M059J (cell line): ENCODE measurements around the gene CD34. TPM values are rescaled to one million over a fixed set of nuclear protein-coding genes. Genes with fewer than 3 reads are reported as not detected.
"Not testable (repeated sequence)": the region's sequence is repeated elsewhere in the genome, so short reads cannot be mapped to it uniquely, and the experiment has no call there.

Experiments used
- DNase-seq: peaks from one replicate; pipeline ENCODE4 v3.0.0-alpha.2; 2012; ENCODE audit warnings: low read depth
- total RNA-seq: library from RNA; depleted of rRNA; stranded (reverse); fragments of >200 nt; shearing (Covaris generic); gene quantifications from 2 replicates; pipeline ENCODE4 v1.2.3, GENCODE V29; 2014

Gene CD34
- total RNA-seq, 1 experiment from 2014 or later: 0.59 TPM

DNA sequence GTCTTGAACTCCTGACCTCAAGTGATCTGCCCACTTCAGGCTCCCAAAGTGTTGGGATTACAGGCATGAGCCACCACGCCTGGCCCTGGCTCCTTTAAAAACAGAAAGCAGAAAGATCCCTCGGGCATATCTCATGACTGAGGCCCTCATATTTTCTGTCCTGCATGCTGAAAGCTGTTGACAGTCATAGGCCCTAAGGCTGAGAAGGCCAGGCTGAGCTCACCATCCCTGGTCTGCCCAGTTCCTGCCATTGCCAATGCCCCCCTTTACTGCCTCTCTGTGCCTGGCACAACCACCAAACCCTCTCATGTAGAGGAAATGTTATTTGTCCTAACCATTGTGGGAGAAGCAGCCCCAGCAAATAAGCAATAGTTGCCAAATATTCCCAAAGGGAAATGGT lies 12.7 kb downstream of the CD34 start:
- DNase-seq: no peak

DNA sequence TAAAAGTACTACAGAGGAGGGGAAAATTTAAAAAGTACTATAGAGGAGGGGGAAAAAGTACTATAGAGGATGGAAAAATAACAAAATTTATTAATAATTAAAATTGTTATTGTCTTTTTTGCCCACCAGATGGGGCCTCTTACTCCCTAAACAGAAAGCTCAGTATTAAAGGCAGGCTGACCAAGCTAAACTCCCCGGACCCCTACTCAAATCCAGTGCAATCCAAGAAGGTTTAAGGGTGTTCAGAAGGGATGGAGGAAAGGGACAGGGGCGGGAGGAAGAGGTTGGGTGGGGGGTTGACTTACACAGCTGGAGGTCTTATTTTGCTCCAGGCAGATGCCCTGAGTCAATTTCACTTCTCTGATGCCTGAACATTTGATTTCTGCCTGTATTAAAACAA lies 13.7 kb downstream of the CD34 start:
- DNase-seq: no peak

DNA sequence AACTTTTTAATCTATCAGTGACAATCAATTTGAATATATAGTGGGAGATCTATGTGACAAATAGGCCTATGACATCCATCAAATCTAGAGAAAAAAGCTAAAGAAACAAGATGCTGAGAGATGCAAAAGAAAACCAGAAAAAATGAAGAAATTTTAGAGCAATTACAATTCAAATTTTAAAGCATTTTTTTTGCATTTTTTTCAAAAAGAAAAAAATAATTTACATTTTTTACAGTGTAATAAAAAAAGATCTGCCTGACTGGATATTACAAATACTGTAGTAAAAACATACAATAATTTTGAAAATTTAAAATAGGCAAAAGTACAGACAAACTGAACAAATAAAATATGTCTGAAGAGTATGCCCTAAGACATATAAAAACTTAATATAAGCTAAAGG lies 14.4 kb downstream of the CD34 start:
- DNase-seq: no peak

DNA sequence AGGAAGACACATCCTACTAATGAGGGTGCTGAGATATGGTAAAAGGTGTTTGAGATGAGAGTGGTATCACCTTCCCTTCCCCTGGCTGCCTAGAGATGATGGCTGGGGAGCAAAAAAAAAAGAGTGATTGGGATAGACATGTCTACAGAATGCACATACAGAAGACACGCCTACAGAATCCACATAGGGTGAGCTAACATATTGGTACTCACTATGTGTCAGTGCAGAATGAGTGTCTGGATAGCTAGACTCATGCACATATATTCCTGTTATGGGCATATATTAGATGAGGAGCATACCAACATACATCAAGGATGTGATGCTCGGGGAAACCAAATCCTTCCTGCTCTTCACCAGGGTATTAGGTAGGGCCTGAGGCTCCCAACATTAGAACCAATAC lies 16.2 kb downstream of the CD34 start:
- no peak for DNase-seq

DNA sequence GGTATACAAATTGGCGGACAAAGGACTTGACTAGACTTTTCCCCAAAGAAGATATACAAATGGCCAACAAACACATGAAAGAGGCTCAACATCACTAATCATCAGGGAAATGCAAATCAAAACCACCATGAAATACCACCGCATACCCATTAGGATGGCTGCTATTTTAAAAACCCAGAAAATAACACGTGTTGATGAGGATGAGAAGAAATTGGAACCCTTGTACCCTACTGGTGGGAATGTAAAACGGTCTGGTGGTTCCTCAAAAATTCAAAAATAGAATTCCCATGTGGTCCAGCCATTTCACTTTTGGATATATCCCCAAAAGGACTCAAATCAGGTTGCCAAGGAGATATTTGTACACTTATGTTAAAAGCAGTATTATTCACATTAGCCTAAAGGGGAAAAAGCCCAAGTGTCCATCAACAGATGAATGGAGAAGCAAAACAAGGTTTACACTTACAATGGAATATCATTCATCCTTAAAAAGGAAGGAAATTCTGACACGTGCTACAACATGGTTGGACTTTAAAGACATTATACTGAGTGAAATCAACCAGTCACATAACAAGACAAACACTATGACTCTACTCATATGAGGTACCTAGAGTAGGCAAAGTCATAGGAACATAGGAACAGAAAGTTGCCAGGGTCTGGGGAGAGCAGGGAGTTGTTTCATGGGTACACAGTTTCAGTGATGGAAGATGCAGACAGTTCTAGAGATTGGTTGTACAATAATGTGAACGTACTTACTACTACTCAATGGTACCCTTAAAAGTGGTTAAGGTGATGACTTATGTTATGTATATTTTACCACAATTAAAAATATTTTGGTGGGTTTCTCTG lies 17.0 kb downstream of the CD34 start:
- DNase-seq: no peak

DNA sequence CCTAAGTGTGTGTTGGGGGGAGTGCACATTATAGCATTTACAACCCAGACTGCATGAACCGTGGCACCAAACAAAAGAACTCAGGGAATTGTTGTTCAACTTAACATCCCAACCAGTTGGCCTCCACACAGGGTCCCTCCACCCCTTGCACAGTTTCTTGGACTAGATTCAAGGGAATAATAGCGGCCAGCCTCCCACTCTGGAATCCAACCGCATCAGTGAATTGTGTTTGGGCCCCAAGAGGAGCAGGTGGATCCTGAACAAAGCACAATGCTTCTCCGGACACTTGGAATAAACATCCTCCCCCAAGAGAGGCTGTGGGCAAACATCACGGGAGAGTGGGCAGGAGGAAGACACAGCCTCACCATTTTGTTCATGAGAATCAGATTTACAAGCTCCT lies 18.2 kb downstream of the CD34 start:
- no peak for DNase-seq

DNA sequence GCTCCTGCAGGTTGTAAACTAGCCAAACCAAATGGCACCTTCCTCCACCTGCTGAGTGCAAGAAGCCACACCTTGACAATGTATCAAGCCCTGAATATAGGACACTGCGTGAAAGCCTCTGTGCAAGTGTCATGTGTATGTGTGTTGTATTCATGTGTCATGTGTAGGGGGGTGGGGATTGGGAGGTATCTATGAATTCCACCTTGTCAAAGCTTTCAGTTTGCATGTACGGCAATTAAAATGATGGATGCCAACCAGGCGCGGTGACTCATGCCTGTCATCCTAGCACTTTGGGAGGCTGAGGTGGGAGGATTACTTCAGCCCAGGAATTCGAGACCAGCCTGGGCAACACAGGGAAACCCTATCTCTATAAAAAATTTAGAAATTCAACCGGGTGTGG lies 19.8 kb downstream of the CD34 start:
- peak; percentile 53 for DNase-seq

DNA sequence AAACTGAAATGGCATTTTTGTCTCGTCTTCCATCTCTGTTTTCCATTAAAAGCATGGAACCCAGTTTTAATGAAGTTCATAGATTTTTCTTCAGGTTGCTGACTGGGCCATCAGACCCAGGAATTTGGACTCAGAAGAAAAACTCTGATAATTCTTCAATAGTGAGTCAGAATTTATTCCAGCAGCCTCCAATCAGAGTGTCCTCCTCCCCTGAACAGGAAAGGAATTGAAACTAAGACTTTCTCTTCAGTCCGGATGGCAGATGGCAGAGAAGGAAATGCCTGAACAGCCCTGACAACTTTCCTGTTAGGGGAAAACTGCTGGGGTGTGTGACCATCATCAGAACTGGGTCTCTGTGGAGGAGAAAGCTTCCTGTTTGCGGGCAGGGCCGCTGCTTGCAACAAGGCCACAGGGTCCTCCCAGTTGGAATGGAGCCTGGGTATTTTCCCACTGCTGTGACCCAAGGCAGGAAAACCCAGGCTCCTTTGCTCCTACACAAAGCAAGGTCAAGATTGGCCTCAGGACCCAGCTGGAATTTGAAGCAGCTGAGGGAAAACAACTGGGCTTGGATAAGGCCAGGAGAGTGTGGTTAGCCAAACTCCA lies 20.7 kb downstream of the CD34 start:
- DNase-seq: peak; percentile 94

DNA sequence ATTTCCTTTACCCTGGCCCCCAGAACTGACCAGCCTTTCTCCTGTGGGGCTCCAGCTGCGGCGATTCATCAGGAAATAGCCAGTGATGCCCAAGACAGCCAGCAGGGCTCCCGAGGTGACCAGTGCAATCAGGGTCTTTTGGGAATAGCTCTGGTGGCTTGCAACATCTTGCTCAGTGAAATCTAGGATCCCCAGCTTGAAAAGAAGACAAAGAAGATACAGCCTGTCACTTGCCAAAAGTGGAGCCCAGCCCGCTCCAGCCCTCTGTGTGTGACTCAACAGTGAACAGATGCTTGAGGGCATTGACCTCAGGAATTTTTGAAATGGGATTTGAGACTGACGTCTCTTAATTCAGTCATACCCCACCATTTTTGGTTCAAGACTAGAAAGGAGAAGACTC lies 22.3 kb downstream of the CD34 start:
- peak; percentile 75 for DNase-seq

DNA sequence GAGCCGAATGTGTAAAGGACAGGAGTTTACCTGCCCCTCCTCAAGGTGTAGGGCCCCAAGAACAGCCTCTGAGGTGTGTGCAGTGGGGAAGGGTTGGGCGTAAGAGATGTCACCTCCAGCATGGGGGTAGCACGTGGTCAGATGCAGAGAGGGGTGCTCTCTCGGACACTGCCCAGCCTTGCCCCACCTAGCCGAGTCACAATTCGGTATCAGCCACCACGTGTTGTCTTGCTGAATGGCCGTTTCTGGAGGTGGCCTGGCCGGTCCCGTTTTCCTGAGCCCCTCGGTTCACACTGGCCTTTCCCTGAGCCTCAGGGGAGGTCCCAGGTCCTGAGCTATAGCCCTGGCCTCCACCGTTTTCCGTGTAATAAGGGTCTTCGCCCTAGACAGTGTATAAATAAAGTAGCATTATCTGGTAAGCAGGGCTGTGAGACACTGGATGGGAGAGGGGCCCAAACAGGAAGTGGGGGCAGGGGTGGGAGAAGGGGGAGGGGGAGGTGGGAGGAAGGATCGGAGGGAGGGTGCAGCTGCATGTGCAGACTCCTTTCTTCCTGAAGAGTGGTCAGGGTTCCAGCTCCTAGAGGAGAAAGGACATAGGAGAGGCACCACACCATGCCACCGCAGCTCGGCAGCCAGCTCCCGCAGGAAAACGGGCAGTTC lies 23.3 kb downstream of the CD34 start:
- no peak for DNase-seq

DNA sequence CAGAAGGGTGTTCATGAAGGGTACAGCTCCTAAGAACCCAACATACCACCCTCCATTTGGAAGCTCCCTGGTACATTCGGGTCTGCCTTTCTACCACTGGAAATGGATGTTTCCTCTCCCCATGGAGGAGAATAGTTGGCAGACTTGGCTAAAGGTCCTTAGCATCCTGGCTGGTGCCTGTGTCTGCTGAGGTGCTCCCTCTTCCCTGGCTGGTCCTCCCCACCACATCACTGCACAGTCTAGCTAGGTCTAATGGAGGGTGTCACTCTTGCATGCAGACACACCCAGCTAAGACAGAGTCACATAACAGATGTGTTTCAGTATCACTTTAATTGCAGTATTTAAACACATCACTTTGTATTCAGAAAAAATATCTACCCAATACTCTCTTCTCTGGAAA lies 24.7 kb downstream of the CD34 start:
- DNase-seq: no peak

DNA sequence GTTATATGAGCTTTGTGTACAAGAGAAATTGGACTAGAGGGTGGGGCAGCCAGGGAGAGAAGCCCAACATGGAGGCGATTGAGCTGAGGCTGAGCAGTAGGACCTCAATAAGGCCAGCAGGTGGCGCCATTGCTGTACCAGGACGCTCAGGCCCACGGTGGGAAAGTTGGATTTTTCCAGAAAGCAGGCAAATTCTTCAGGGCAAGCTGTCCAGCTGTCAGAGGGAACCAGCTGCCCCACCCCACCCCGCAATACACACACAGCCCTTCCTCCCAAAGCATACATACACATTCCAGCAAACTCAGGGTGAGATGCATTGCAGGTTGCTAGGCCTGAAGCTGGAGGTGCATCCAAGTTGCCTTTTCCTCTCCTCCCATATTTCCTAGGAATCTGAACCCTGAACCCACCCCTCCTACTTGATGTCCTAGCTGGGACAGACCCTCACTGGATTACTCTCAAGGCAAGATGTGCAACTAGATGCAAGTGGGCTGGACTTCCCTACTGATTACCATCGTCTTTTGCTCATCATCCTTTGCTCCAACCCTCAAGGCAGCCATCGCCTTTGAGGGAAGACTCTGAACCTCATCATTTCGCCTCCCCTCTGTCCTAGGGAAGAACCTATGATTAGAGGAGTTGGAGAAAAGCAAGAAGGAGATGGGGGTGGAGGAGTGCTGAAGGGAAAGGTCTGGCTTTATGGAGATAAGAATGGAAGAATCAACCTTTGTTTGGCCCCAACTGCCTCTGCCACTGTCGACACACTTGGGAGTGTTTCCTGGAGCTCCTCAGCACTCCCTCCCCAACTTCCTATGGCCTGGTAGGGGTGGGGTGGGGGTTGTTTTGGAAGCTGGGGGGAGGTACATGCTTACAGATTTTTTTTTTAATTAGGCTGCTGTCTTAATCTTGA lies 25.5 kb downstream of the CD34 start:
- peak; percentile 78 for DNase-seq

DNA sequence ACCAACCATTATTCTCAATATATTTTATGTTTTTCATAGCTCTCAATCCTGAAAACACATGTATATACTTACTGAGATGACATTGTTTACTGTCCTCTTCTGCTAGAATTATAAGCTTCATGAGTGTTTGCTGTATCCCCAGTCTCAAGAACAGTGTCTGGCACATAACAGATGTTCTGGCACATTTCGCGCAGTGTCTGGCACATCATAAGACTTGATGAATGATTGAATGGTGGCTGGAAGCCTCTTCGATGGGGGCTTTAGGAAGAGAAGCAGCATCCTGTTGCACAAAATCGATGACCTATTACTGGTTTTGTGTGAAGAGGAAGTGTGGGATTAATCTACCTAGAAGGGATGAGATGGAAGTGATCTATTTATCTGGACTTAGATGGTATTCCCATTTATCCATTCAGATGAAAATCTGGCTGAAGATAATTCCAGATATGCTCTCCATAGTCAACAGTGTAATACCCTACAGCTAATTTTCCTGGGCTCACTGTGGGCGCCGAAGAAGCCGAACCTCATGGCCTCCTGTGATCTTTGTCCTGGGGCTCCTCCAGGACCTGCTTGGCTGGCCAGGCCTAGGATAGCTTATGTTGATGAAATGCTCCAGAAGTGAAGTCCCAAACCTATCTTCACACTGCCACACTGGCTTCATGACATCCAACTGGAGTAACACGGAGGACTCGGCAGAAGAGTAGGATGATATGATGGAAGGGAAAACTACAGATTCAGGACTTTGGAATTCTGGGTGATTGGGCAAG lies 26.5 kb downstream of the CD34 start:
- DNase-seq: no peak

DNA sequence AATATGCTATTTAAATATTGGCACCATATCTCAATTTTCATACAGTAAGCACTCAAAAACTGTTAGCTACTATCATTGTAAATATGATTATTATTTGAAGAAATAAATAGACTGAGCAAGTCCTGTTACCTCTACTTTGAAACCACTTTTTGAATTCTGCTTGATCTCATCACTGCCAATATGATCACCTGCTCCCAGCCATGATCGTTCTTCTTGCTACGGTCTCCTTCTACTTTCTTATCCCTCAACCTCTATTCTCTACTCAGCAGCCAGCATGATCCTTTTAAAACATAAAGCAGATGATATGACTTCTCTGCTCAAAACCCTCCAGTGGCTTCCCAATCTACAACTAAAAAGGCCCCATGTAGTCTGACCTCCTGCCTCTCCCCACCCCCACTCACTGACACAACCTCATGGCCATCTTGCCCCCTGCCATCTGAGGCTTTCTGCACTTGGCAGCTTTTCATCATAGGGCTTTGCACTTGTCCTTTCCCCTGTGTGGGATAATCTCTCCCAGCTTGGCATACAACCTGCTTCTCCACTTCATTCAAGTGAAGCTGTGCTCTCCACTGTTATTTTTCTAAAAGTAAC lies 27.2 kb downstream of the CD34 start:
- DNase-seq: no peak

DNA sequence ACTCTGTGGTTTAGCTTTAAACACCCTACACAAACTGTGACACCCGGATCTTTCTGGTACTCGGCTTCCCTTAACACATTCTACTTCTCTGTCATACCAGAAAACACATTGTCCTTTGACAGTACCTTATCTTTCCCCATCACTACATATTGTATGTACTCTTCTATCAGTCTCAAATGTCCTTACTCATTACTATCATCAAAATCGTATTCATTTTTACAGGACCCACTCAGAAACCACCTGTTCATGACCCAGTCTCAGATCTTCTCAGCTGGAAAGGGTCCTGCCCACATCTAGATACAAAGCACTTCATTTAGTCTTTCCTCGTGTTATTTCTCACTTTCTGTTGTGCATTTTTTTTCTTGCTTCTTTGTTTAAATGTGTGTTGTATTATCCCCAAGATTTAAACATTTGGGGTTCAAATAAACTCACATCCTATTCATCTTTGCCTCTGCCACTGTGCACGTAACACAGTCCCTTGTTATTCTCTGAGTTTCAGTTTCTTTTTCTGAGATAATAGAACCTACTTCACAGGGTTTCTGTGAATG lies 27.7 kb downstream of the CD34 start:
- no peak for DNase-seq

DNA sequence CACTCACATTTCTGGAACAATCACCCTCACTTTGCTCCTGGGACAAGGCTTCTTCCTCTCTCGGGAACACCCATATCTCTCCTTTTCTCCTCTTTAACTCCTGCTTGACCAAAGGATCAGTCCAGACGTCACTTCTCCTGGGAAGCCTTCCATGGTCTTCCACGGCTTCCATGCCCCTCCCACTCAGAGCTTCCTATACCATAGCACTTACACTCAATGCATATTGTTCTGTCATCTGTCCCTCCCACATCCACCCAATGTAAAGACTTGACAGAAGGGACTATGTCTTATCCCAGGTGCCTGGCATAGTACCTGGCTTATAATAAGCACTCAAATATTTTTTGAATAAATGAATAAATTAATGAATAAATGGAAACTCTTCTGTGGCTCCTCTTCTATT lies 28.2 kb downstream of the CD34 start:
- no peak for DNase-seq

DNA sequence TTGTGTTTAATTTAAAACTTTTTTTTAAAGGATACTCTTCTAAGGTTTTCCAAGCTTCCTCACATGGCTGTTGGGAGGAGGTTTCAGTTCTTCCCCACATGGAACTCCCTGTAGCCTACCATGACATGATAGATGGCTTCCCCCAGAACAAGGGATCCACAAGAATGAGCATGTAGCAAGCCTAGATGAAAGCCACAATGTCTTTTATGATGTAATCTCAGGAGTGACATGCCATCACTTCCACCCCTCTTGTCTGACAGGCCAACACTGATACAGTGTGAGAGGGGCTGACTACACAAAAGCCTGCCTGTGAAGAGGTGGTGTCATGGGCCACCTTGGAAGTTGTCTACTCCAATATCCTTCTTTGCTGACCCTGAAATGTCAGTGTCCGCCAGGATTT lies 32.0 kb downstream of the CD34 start:
- no peak for DNase-seq

DNA sequence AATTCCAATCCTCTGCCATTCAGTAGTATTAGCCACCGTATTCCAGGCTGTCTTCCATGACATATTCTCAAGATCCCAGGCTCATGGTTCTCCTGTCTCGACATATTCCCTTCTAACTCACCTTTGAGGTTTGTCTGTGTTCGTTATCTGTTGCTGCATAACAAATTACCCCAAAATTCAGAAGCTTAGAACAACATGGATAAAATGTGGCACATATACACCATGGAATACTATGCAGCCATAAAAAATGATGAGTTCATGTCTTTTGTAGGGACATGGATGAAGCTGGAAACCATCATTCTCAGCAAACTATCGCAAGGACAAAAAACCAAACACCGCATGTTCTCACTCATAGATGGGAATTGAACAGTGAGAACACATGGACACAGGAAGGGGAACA lies 33.0 kb downstream of the CD34 start:
- DNase-seq: not testable (repeated sequence)

DNA sequence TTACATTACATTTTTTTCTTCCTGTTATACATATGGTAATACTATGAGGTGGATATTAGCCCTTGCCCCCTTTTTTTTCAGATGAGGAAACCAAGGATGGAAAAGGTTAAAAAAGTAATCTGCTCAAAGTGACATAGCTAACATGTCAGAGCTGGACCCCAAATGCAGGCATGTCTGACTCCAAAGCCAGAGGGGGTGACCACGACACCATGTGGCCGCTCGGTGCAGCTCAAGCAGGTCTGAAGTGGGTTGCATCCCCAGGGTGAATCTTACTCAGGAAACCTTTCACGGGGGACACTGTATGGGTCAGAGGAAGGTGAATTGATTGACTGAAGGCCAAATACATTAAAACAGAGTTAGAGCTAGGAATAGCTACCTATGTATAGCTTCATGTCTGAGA lies 34.8 kb downstream of the CD34 start:
- DNase-seq: no peak

DNA sequence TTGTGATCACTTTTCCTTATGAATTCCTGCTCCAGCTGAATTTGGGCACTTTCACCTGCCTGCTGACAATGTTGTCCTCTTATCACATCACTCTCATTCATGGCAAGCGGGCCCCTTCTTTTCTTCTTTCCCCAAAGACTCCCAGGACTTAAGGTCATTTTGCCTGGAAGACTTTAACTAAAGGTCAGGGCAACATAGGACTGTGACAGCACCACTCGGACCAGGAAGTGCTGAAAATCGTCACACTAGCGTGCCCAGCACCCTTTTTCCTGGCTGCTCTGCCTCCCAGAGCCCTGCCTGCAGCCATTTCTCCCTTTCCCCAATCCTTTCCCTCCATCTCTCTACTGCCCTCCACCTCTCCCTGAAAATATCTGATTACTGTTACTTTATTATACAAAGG lies 35.4 kb downstream of the CD34 start:
- no peak for DNase-seq
